Nephron (organoid): ENCODE data around the gene CAPNS1.

Source experiments
- H3K27ac Mint-ChIP-seq, 3 experiments: 2 replicates each; pipeline ENCODE4 v1.8.0; 2020; ENCODE audit warnings: mixed read lengths in 3 of 3, mild to moderate bottlenecking in 2 of 3, moderate library complexity in 1 of 3
- H3K27me3 Mint-ChIP-seq: 2 replicates; pipeline ENCODE4 v1.8.0; 2021; ENCODE audit warnings: low read depth, mild to moderate bottlenecking, moderate library complexity, mixed read lengths
- H3K36me3 Mint-ChIP-seq: 2 replicates; pipeline ENCODE4 v1.8.0; 2020; ENCODE audit warnings: low read depth, mixed read lengths
- H3K4me1 Mint-ChIP-seq: 2 replicates; pipeline ENCODE4 v1.8.0; 2020; ENCODE audit warnings: mixed read lengths
- H3K4me3 Mint-ChIP-seq, 3 experiments: 2 replicates each; pipeline ENCODE4 v1.8.0; 2020; ENCODE audit warnings: mild to moderate bottlenecking in 3 of 3, mixed read lengths in 3 of 3, moderate library complexity in 2 of 3
- H3K9me3 Mint-ChIP-seq: 2 replicates; pipeline ENCODE4 v1.8.0; 2020; ENCODE audit warnings: mixed read lengths
- TF ChIP-seq, protein P1 (sequence below), 3 experiments: fragments of 200-600 bp; sonication (generic); IDR thresholded peaks; one replicate each; pipeline ENCODE4 v1.5.0; 2021; ENCODE audit warnings: antibody characterized with exemption in 3 of 3; ENCODE audit not compliant: unreplicated experiment in 3 of 3

The CAPNS1 gene

GRCh38 chr19:36115453-36116343 is 24.2 kb upstream of the CAPNS1 start, which contains the start of gene TBCB:
TBCB (plus strand) TSS chr19:36115468; CDS start chr19:36115561, 93 bp downstream.
- no peaks in the 10 kb centered on the region for H3K9me3 Mint-ChIP-seq

DNA sequence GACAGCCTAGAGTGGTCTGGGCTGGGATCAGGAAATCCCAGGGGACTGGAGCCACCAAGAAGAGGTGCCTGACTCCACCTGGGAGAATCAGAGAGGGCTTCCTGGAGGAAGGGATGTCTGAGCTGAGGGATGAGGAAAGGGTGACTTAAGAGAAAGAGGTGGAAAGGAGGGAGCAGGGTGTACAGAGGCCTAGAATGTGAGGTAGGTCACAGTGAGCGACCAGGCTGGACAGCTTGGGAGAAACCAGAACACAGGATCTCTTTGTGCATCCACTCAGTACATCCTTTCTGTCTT is 23.6 kb upstream of the CAPNS1 start:
- Mint-ChIP-seq H3K9me3 (no peaks in the 10 kb centered on the region), H3K27ac (no peak overlapping the region)

More at GRCh38 chr19:36115453-36116343, 24.2 kb upstream of the CAPNS1 start, which contains the start of gene TBCB:
- peaks cover 19% of the 10 kb centered on the region for H3K4me1 Mint-ChIP-seq
- TF ChIP-seq, protein P1, sequence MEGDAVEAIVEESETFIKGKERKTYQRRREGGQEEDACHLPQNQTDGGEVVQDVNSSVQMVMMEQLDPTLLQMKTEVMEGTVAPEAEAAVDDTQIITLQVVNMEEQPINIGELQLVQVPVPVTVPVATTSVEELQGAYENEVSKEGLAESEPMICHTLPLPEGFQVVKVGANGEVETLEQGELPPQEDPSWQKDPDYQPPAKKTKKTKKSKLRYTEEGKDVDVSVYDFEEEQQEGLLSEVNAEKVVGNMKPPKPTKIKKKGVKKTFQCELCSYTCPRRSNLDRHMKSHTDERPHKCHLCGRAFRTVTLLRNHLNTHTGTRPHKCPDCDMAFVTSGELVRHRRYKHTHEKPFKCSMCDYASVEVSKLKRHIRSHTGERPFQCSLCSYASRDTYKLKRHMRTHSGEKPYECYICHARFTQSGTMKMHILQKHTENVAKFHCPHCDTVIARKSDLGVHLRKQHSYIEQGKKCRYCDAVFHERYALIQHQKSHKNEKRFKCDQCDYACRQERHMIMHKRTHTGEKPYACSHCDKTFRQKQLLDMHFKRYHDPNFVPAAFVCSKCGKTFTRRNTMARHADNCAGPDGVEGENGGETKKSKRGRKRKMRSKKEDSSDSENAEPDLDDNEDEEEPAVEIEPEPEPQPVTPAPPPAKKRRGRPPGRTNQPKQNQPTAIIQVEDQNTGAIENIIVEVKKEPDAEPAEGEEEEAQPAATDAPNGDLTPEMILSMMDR (IDR thresholded peaks at IDR 0.05; ENCODE audit: unreplicated experiment in 3 of 3), result no peak
- peak within 1 kb of the TSS; percentile 83 to 93 (median 83) for H3K27ac Mint-ChIP-seq
- H3K27me3 Mint-ChIP-seq, result no peaks in the 10 kb centered on the region
- peaks cover 49% of the 10 kb centered on the region for H3K36me3 Mint-ChIP-seq
- H3K4me3 Mint-ChIP-seq, result peak within 1 kb of the TSS; percentile 88 to 96 (median 92)

GRCh38 chr19:36120092-36120983 is 19.5 kb upstream of the CAPNS1 start:
- Mint-ChIP-seq H3K27me3 (no peaks in the 10 kb centered on the region), H3K9me3 (no peaks in the 10 kb centered on the region), H3K27ac (peak overlapping the region in 1 of 3 experiments; percentile 54), H3K4me1 (peaks cover 1% of the 10 kb centered on the region), H3K4me3 (peak overlapping the region; percentile 22 to 37 (median 31)), H3K36me3 (peaks cover 49% of the 10 kb centered on the region)
- TF ChIP-seq, protein P1 (IDR thresholded peaks at IDR 0.05; ENCODE audit: unreplicated experiment in 3 of 3), result no peak

More for the DNA sequence above, 23.6 kb upstream of the CAPNS1 start:
- Mint-ChIP-seq H3K36me3 (peaks cover 49% of the 10 kb centered on the region), H3K27me3 (no peaks in the 10 kb centered on the region), H3K4me3 (peak overlapping the region; percentile 88 to 96 (median 92)), H3K4me1 (peaks cover 19% of the 10 kb centered on the region)
- TF ChIP-seq, protein P1 (IDR thresholded peaks at IDR 0.05; ENCODE audit: unreplicated experiment in 3 of 3), result no peak

GRCh38 chr19:36120984-36121358 is 18.9 kb upstream of the CAPNS1 start:
- TF ChIP-seq, protein P1 (IDR thresholded peaks at IDR 0.05; ENCODE audit: unreplicated experiment in 3 of 3), result no peak
- Mint-ChIP-seq H3K36me3 (peaks cover 55% of the 10 kb centered on the region), H3K27me3 (no peaks in the 10 kb centered on the region), H3K4me3 (no peak overlapping the region), H3K4me1 (no peaks in the 10 kb centered on the region), H3K9me3 (no peaks in the 10 kb centered on the region), H3K27ac (no peak overlapping the region)

- H3K9me3 Mint-ChIP-seq, result no peaks in the 10 kb centered on the region
- peaks cover 52% of the 10 kb centered on the region for H3K36me3 Mint-ChIP-seq
- peak overlapping the region in 1 of 3 experiments; percentile 32 for H3K27ac Mint-ChIP-seq
- no peak overlapping the region for H3K4me3 Mint-ChIP-seq
- H3K4me1 Mint-ChIP-seq, result no peaks in the 10 kb centered on the region
- H3K27me3 Mint-ChIP-seq, result no peaks in the 10 kb centered on the region
- TF ChIP-seq, protein P1 (IDR thresholded peaks at IDR 0.05; ENCODE audit: unreplicated experiment in 3 of 3), result no peak
Observed at GRCh38 chr19:36121486-36122124, 18.3 kb upstream of the CAPNS1 start.
